Trophoblast cell (in vitro differentiated cells and primary cell): Measurements from ENCODE around the gene MBD3L4.

ENCODE experiments used
- DNase-seq, 2 donors: peaks; one replicate each; pipeline ENCODE4 v3.0.0-alpha.2; 2016
- H2AFZ ChIP-seq: 2 replicates; pipeline ENCODE4 v1.6.1; 2013; ENCODE audit warnings: low read length, moderate library complexity, mild to moderate bottlenecking; ENCODE audit not compliant: insufficient read depth, poor library complexity
- H2AK5ac ChIP-seq: 2 replicates; pipeline ENCODE4 v1.6.1; 2013; ENCODE audit warnings: mild to moderate bottlenecking, low read length
- H2BK120ac ChIP-seq: 2 replicates; pipeline ENCODE4 v1.6.1; 2013; ENCODE audit warnings: low read length, mild to moderate bottlenecking, moderate library complexity; ENCODE audit not compliant: insufficient read depth, poor library complexity
- H2BK12ac ChIP-seq: 2 replicates; pipeline ENCODE4 v1.6.1; 2013; ENCODE audit warnings: mild to moderate bottlenecking, low read length, moderate library complexity
- H2BK5ac ChIP-seq: 2 replicates; pipeline ENCODE4 v1.6.1; 2013; ENCODE audit warnings: low read length, low read depth, moderate library complexity, mild to moderate bottlenecking; ENCODE audit not compliant: poor library complexity
- H3K14ac ChIP-seq: 2 replicates; pipeline ENCODE4 v1.6.1; 2013; ENCODE audit warnings: mild to moderate bottlenecking, low read length
- H3K18ac ChIP-seq: 2 replicates; pipeline ENCODE4 v1.6.1; 2013; ENCODE audit warnings: mild to moderate bottlenecking, low read length
- H3K23ac ChIP-seq: 2 replicates; pipeline ENCODE4 v1.6.1; 2013; ENCODE audit warnings: low read length
- H3K27ac ChIP-seq: 2 replicates; pipeline ENCODE4 v1.5.1; 2013; ENCODE audit warnings: low read depth, mild to moderate bottlenecking, inconsistent platforms, low read length, moderate library complexity
- H3K27me3 ChIP-seq: 2 replicates; pipeline ENCODE4 v1.6.1; 2013; ENCODE audit warnings: inconsistent platforms, mild to moderate bottlenecking, low read length, moderate library complexity; ENCODE audit not compliant: insufficient read depth
- H3K36me3 ChIP-seq, 2 experiments: 1 replicate in 1 of 2; 2 replicates in 1 of 2; pipeline ENCODE4 v1.6.1; 2013; ENCODE audit warnings: low read length in 2 of 2, mild to moderate bottlenecking in 2 of 2, moderate library complexity in 1 of 2; ENCODE audit not compliant: insufficient read depth in 2 of 2, control insufficient read depth in 1 of 2
- H3K4ac ChIP-seq: 2 replicates; pipeline ENCODE4 v1.6.1; 2013; ENCODE audit warnings: low read depth, mild to moderate bottlenecking, low read length, moderate library complexity
- H3K4me1 ChIP-seq, 2 experiments: 1 replicate in 1 of 2; 2 replicates in 1 of 2; pipeline ENCODE4 v1.6.1; 2013; ENCODE audit warnings: low read length in 2 of 2, mild to moderate bottlenecking in 2 of 2, moderate library complexity in 1 of 2; ENCODE audit not compliant: insufficient read depth in 2 of 2, control insufficient read depth in 1 of 2
- H3K4me2 ChIP-seq: 2 replicates; pipeline ENCODE4 v1.6.1; 2013; ENCODE audit warnings: inconsistent platforms, mild to moderate bottlenecking, low read length, moderate library complexity
- H3K4me3 ChIP-seq: 2 replicates; pipeline ENCODE4 v1.5.1; 2013; ENCODE audit warnings: mild to moderate bottlenecking, low read depth, low read length, inconsistent platforms
- H3K79me1 ChIP-seq: one replicate; pipeline ENCODE4 v1.6.1; 2013; ENCODE audit warnings: low read length
- H3K79me2 ChIP-seq: 2 replicates; pipeline ENCODE4 v1.6.1; 2013; ENCODE audit warnings: low read length, mild to moderate bottlenecking; ENCODE audit not compliant: control insufficient read depth, insufficient read depth, poor library complexity
- H3K9ac ChIP-seq: 2 replicates; pipeline ENCODE4 v1.6.1; 2013; ENCODE audit warnings: mild to moderate bottlenecking, low read length
- H3K9me3 ChIP-seq: 2 replicates; pipeline ENCODE4 v1.6.1; 2013; ENCODE audit warnings: low read depth, mild to moderate bottlenecking, control low read depth, inconsistent platforms, low read length; ENCODE audit not compliant: insufficient read depth
- H4K12ac ChIP-seq: 2 replicates; pipeline ENCODE4 v1.6.1; 2013; ENCODE audit warnings: low read depth, mild to moderate bottlenecking, low read length, moderate library complexity
- H4K8ac ChIP-seq: 2 replicates; pipeline ENCODE4 v1.6.1; 2013; ENCODE audit warnings: low read depth, mild to moderate bottlenecking, low read length, moderate library complexity
- H4K91ac ChIP-seq: one replicate; pipeline ENCODE4 v1.6.1; 2013; ENCODE audit warnings: low read depth, mild to moderate bottlenecking, low read length, moderate library complexity
- WGBS: extraction: QIAGEN DNeasy Blood & Tissue Kit; methylation state at CpG from one replicate; pipeline ENCODE4 v1.1.7; 2013; ENCODE audit warnings: missing lambda C conversion rate; ENCODE audit not compliant: insufficient read length, insufficient coverage; ENCODE audit errors: extremely low coverage; 5-methylcytosine and 5-hydroxymethylcytosine counted together

The MBD3L4 gene

DNA sequence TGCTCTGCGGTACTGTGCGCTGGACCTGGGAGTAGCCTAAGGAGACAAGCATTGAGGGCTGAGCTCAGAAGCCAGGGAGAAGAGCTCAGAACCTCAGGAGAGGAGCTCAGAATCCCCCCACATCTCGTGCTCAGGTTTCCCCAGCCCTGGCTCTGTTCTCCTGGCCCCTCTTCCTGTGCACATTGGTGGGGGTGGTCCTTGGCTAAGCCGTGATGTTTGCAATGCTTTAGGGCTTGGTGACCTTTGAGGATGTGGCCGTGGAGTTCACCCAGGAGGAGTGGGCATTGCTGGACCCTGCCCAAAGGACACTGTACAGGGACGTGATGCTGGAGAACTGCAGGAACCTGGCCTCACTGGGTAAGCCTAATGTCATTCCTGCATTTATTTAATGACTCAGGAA is 36.2 kb upstream of the MBD3L4 start:
- Histone ChIP-seq H2AK5ac (no peak overlapping the region), H4K8ac (no peak overlapping the region), H3K4me1 (peaks cover 5% of the 10 kb centered on the region in 2 experiments), H3K23ac (no peak overlapping the region), H3K18ac (no peak overlapping the region), H3K36me3 (peaks cover 52 to 70% of the 10 kb centered on the region in 2 experiments), H3K27me3 (no peaks in the 10 kb centered on the region), H2BK5ac (no peak overlapping the region), H3K4ac (no peak overlapping the region), H3K9ac (no peak overlapping the region), H4K91ac (no peak overlapping the region), H3K4me3 (no peak overlapping the region), H4K12ac (no peak overlapping the region), H2BK120ac (no peak overlapping the region), H3K9me3 (peaks cover 27% of the 10 kb centered on the region), H2AFZ (no peak overlapping the region), H3K4me2 (no peak overlapping the region), H3K79me1 (peaks cover 4% of the 10 kb centered on the region), H3K14ac (no peak overlapping the region), H3K79me2 (no peaks in the 10 kb centered on the region), H2BK12ac (no peak overlapping the region), H3K27ac (no peak overlapping the region)
- WGBS, result no CpG with 5 or more reads among the region's 6 CpGs
- no peak for DNase-seq

DNA sequence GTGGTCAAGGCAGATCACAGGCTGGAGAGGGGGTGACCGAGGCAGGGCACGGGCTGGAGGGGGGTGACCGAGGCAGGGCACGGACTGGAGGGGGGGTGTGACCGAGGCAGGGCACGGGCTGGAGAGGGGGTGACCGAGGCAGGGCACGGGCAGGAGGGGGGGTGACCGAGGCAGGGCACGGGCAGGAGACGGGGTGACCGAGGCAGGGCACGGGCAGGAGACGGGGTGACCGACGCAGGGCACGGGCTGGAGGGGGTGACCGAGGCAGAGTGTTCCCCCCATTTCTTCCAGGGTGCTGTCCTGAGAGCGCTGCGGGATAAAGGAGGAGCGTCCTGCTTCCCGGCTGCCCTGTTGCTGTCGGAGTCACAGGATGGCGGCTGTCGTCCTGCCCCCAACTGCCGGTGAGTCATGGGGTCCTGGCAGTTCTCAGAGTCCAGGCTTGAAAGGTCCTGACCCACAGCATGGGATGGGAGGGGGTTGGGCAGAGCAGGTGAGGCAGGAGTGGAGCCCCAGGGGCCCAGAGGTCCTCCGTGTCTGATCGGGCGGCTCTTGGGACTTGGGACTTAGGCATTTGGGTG is 34.8 kb upstream of the MBD3L4 start:
- Histone ChIP-seq H4K91ac (peak overlapping the region; percentile 72), H3K18ac (peak overlapping the region; percentile 0), H4K12ac (no peak overlapping the region), H3K4ac (no peak overlapping the region), H2BK5ac (no peak overlapping the region), H3K27me3 (no peaks in the 10 kb centered on the region), H2BK12ac (no peak overlapping the region), H3K23ac (no peak overlapping the region), H3K9me3 (peaks cover 15% of the 10 kb centered on the region), H3K9ac (no peak overlapping the region), H2BK120ac (no peak overlapping the region), H3K14ac (peak overlapping the region; percentile 46), H3K4me1 (peaks cover 5 to 8% of the 10 kb centered on the region in 2 experiments), H3K79me1 (peaks cover 4% of the 10 kb centered on the region), H3K27ac (no peak overlapping the region), H3K36me3 (peaks cover 45 to 57% of the 10 kb centered on the region in 2 experiments), H2AFZ (no peak overlapping the region), H3K4me2 (no peak overlapping the region), H3K4me3 (peak overlapping the region; percentile 4), H3K79me2 (peaks cover under 1% of the 10 kb centered on the region), H2AK5ac (no peak overlapping the region), H4K8ac (peak overlapping the region; percentile 55)
- DNase-seq, result no peak
- no CpG with 5 or more reads among the region's 29 CpGs for WGBS

DNA sequence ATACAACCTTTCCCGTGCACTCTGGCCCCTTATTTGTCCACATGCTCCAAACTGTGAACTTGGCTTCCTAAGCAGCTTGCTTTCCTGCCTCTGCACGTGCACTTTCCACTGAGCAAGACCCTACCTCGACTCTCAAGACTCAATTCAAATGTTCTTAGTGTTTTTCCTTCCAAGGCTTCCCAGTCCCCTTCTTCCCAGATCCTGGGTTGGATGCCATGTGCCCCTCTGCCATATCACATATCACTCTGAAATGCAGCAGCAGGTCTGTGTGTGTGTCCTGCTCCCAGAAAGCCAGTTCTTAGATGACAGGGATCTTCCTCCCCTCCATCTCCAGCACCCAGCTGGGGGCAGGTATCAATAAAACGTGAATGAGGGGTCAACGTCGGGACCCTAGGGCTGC is 32.6 kb upstream of the MBD3L4 start:
- no peak overlapping the region for H2BK12ac ChIP-seq
- peaks cover 4% of the 10 kb centered on the region for H3K79me2 ChIP-seq
- no peak overlapping the region for H3K4me2 ChIP-seq
- no peak overlapping the region for H2AFZ ChIP-seq
- 100% methylated on average over 1 of the region's 6 CpGs for WGBS
- no peak overlapping the region for H4K8ac ChIP-seq
- peaks cover 5 to 8% of the 10 kb centered on the region in 2 experiments for H3K4me1 ChIP-seq
- H2AK5ac ChIP-seq, result no peak overlapping the region
- H3K4ac ChIP-seq, result no peak overlapping the region
- no peak overlapping the region for H3K18ac ChIP-seq
- H3K9me3 ChIP-seq, result peaks cover 11% of the 10 kb centered on the region
- no peak for DNase-seq
- no peak overlapping the region for H3K9ac ChIP-seq
- H3K23ac ChIP-seq, result no peak overlapping the region
- H3K4me3 ChIP-seq, result no peak overlapping the region
- peaks cover 10% of the 10 kb centered on the region for H3K79me1 ChIP-seq
- no peak overlapping the region for H2BK120ac ChIP-seq
- no peak overlapping the region for H3K27ac ChIP-seq
- no peak overlapping the region for H2BK5ac ChIP-seq
- H3K36me3 ChIP-seq, result peaks cover 36 to 44% of the 10 kb centered on the region in 2 experiments
- no peak overlapping the region for H4K91ac ChIP-seq
- no peak overlapping the region for H4K12ac ChIP-seq
- H3K14ac ChIP-seq, result no peak overlapping the region
- H3K27me3 ChIP-seq, result no peaks in the 10 kb centered on the region

DNA sequence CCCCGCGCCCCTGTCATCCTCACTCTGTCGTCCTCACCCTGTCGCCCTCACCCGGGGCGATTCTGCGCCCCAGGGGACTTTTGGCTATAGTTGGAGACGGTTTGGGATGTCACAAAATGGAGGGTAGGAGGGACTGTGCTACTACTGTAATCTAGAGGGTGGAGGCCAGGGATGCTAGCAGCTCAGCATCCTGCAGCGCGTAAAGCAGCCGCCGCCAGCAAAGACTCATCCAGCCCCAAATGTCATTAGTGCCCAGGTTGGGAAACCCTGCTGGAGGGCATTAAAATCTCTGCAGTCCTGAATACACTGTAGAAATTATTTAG is 29.9 kb upstream of the MBD3L4 start:
- Histone ChIP-seq H3K27ac (peak overlapping the region; percentile 81), H3K18ac (peak overlapping the region; percentile 63), H3K79me2 (peaks cover 4% of the 10 kb centered on the region), H3K9ac (peak overlapping the region; percentile 93), H3K27me3 (no peaks in the 10 kb centered on the region), H4K8ac (peak overlapping the region; percentile 99), H4K12ac (peak overlapping the region; percentile 95), H3K4ac (peak overlapping the region; percentile 26), H2AFZ (peak overlapping the region; percentile 96), H3K9me3 (peaks cover 7% of the 10 kb centered on the region), H3K4me3 (peak overlapping the region; percentile 93), H2BK120ac (peak overlapping the region; percentile 89), H2AK5ac (no peak overlapping the region), H3K14ac (peak overlapping the region; percentile 88), H3K4me1 (peaks cover 5 to 8% of the 10 kb centered on the region in 2 experiments), H4K91ac (peak overlapping the region; percentile 77), H2BK5ac (no peak overlapping the region), H3K4me2 (peak overlapping the region; percentile 99), H3K36me3 (peaks cover 15 to 18% of the 10 kb centered on the region in 2 experiments), H2BK12ac (no peak overlapping the region), H3K23ac (no peak overlapping the region), H3K79me1 (peaks cover 10% of the 10 kb centered on the region)
- no peak for DNase-seq
- WGBS, result no CpG with 5 or more reads among the region's 12 CpGs
